ENCODE data around the gene NAV1. TPM values are rescaled to one million over a fixed set of nuclear protein-coding genes. Genes with fewer than 3 reads are reported as not detected.

NAV1 gene
- total RNA-seq, 1 donor from 2014 or later: 0.83 TPM

Other genes starting within 250 kb of the NAV1 start
- gene TNNT2, start 161.4 kb upstream of the NAV1 start, total RNA-seq: not detected in 2 replicates
- not detected in 2 replicates for gene LAD1, start 139.8 kb upstream of the NAV1 start, total RNA-seq
- gene TNNI1, start 117.4 kb upstream of the NAV1 start, total RNA-seq: not detected in 2 replicates
- 16.6 and 17.3 TPM in 2 replicates for gene PHLDA3, start 69.9 kb upstream of the NAV1 start, total RNA-seq
- gene CSRP1, start 32.0 kb upstream of the NAV1 start, total RNA-seq: 66.0 and 66.2 TPM in 2 replicates

All from activated T-helper 1 cell treated with anti-CD3 and anti-CD28 coated beads, Interleukin-12 subunit alpha, Interleukin-12 subunit beta, Interleukin-2, Interleukin-4 antibody, amounts not matched to agents 30 ng/mL and 10 ng/mL and 1 ng/mL, durations not matched to agents 14 hours and 24 hours and 36 hours (primary cell).